ENCODE measurements around the gene CDH6.
A peak's percentile ranks its signal among the peaks of the same experiment; 100 is the strongest.

CDH6 gene

DNA sequence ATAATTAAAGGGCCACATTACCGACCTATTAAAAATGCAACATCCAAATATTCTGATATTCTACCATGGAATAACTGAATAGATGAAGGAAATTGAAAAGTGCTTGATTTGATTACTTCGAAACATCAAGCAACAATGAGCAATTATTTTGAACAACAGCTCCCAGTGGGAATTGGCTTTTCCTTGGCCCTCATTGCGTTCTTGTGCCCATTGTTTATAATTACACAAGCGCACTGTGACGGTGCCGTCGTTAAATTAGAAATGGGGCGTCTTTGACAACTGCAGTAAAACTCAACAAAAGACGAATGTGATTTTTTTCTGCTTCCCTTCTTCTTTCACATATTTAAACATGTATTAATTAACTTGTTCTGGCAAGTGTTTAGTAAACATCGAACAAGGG lies 61.6 kb downstream of the CDH6 start:
- DNase-seq: no peak

DNA sequence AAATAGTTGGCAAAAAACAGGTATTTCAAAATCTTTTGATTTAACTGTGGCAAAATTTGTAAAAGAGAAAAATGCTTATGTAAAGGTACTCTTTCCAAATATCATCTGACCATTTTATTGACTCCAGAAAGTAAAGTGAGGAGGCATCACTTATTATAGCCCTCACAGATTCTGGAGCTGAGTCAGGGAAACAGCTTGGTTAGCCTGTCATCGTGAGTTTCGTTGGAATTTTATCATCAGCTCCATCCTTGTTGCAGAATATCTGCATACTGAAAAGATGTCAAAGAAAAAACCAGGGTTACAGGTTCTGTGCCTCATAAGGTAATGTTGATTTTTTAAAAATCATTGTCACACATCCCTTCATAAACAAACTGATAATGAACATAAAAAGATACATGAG lies 74.8 kb downstream of the CDH6 start:
- no peak for DNase-seq

DNA sequence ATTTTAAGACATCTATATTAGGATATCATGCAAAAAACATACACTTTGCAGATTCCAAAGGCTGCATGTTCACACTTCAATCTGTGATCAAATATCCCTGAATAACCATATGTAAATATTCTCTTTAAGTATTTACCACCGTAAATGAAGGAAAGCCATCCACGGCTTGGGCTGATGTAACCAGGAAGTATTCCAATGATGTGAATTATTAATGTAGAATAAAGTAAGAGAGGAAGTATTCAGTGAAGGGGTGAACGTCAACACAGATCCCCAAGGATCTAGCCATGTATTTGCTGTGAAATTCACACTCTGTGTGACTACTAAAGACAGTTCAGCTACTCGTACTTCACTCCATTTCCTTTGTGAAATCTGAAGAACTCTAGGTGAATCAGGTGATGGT lies 75.2 kb downstream of the CDH6 start:
- no peak for DNase-seq

DNA sequence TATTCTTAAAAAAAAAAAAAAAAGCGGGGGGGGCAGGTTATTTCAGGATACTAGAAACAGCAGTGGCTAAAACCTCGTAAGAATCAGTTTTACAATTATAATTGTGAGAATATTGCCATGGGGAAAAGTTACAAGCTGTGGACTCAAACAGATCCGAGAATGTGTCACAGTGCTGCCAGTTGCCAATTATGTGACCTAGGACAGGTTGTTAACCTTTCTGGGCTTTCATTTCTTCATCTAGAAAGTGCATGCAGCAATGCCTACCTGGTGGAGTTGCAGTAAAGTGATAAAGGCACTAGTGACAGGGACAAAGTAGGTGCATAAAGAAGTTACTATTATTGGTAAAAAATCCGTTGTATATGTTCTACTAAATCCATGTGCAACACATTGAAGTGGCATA lies 75.8 kb downstream of the CDH6 start:
- DNase-seq: no peak

DNA sequence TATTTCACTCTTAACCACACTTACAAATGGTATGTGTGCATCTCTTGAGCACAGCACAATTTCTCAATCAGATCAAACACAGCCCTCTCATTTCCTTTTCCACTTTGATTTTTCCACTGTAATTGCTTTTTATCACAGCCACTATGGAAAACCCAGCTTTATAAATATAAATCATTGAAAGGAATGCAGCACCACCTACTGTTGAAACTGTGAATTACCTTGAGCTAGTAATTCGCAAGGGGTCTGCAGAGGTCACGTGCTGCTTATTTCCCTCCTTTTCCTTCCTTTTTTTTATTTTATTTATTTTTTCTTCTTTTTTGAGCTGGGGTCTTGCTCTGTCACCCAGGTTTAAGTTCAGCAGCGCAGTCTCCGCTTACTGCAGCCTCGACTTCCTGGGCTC lies 76.9 kb downstream of the CDH6 start:
- DNase-seq: peak; percentile 54

DNA sequence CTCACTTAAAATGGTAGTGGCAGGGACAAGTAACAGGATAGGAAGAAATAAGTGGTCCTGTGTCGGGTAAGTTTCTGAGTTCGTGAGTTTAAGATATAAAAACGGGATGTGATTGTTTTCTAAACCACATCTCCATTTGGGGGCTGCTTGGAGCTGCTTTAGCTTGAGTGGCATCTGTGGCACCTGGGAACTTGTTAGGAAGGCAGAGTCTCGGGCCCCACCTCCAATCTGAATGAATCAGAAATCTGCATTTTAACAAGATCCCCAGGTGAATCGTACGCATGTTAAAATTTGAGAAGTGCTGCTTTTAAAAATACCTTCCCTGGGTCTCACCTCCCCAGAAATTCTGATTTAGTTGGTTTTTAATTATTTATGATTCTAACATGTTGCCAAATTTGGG lies 78.1 kb downstream of the CDH6 start:
- no peak for DNase-seq

DNA sequence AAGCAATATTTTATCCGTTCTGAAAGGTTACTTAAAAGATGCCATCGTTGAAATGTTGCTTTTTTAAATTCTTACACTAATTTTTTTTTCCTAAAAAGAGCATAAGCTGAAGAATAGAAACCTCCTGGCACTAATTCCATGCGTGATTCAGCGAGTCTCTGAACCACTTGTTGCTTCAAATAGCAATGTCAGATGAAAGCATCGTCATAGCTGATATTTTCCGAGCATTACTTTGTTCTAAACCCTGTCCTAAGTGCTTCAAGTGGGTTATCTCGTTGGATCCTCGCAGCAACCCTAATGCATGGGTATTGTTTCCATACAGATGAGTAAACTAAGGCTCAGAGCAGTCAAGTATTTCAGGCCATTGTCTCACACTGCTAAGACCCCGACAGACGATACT lies 79.7 kb downstream of the CDH6 start:
- DNase-seq: no peak

DNA sequence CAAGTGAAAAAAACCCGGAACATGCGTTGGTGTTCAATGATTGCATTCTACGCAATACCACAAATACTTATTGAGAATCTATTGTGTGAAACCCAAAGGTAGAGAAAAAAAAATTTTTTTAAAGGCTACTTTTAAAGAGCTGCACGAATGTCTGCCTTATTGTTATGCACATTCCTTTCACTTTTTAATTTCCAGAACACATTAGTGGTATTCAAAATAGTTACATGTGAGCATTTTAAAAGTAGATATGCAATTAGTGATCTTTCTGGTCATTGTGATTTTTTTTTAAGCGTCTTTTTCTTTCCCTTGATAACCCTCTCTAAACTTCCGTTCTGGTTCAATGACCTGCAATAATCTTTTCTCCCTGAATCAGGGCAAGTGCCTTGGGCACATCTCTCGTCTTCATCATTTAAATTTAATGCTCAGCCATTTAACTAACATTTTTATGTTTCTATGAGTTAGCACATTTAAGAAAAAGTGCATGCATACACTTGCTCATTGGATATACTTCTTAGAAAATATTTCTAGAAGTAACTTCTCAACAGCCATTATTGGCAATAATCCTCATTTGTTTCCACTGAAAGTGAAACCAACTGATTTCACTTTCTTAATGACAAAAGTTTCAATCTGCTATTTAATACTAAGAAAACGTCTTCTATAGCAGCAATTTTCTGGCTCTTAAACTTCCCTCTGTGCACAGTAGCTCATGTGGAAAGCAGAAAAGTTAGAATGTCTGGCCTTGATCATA lies 80.3 kb downstream of the CDH6 start:
- DNase-seq: no peak

DNA sequence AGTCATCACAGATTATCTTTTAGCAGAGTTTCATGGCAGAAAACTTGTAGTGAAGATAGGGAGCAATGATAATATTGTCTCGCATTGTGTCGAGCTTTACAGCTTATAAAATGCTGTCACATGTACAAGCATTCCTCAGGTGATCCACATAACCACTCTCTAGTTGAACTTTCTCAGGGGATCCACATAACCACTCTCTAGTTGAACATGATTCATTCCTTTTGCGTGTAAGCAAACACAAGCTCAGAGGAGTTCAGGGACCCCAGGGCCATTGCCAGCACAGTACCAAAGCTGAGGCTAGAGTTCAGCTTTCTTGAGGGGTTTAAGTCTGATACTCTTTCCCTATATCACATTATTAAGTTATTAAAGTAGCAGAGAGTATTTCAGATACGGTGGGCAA lies 86.7 kb downstream of the CDH6 start:
- no peak for DNase-seq

DNA sequence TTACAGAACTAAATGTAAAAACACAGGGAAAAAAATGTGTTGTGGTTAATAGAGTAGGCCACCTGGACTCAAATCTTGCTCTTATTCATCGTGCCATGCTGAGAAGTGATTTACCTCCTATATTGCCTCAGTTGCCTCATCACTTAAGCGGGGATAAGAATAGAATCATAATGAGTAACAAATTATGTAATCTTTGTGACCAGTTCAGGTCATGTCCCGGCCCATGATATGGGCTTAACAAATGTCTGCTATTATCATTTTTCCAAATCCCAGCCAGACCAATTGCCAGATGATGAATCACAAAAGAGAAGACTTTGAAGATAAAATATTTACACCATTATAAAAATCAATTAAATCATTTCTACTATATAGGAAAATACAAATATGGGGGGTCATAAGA lies 89.8 kb downstream of the CDH6 start:
- DNase-seq: no peak

DNA sequence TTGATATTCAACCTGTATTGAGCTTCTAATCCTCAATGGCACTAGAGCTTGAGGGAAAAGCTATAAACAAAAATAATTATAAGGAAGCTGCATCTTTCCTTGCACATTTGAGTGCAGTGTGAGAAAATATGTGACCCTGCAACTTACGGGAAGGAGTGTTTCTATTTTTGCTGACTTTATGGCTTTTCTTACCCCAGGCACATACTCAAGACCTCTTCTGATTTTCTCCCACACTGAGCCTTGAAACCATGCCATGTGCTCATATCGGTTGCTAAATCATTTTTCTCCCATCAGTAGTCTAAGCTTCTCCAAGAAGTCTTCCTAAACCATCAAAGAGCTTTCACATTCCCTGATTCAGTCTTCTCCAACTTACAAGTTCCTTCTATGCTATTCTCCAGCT lies 91.5 kb downstream of the CDH6 start:
- no peak for DNase-seq

DNA sequence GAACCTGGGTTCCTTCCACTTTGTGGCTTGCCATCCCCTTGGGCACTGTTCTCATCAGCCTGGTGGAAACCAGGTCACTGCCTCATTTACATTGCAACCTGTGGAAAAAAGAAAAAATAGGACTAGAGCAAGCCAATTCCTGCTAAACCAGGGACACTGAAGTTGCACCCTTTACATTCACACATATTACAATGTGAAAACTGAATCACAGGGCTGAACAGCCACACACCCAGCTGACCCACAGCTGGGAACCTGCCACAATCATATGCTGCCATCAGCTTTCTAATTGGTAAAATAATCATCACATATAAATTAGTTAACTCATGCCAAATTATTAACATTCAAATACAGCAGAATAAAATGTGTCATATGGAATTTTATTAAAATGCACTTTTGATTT lies 94.5 kb downstream of the CDH6 start:
- DNase-seq: no peak

DNA sequence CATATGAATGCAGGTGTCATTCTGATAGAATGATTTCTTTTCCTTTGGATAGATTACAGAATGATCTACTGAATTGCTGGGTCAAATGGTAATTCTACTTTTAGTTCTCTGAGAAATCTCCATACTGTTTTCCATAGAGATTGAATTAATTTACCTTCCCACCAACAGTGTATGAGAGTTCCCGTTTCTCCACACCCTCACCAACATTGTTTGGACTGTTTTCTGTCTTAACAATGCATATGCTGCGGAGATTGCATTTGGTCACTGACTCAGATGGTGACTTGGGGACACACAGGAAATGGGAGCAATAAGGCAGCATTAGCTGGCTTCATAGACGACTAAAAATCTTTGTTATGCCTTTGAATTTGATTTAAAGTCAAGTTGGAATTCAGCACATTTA lies 95.9 kb downstream of the CDH6 start:
- DNase-seq: no peak

DNA sequence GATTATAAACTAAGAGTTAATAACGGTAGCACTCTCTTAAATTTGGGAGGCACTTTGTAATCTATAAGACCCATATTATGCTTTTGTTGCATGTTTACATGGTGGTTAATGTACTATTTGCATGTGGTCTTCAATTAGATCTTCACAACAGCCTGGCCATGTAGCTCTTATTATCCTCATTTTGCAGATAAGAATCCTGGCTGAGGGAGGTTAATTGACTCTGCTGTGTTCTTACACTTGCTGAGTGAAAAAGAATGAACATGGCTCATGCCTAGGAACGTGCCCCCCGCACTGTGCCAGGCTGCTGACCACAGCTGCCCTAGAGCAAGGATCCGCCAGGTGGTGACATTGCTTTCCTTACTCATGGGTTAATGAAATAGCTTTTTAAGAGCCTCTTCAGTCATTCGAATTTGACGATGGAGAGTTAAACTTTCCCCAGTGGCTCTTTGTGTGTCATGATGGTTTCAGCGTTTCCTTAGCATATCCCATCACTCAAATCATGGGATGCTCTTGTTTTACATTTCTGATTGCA lies 97.9 kb downstream of the CDH6 start:
- DNase-seq: no peak

DNA sequence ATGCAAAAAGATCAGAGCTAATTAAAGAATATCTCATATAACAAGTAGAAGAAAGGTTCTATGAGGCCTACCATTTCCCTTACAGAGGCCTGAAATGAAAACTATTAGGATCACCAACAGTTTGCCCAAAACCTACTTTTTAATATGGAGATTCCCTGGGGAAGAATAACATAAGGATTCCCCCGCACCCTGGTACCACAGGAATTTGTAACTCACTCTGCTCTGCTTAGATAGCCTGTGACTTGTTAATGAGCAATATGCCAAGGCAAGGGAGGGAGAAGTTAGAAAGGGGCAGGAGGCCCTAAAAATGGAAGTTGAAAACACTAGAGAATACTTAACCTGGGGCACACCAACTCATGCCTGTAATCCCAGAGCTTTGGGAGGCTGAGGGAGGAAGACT lies 107.0 kb downstream of the CDH6 start:
- no peak for DNase-seq

DNA sequence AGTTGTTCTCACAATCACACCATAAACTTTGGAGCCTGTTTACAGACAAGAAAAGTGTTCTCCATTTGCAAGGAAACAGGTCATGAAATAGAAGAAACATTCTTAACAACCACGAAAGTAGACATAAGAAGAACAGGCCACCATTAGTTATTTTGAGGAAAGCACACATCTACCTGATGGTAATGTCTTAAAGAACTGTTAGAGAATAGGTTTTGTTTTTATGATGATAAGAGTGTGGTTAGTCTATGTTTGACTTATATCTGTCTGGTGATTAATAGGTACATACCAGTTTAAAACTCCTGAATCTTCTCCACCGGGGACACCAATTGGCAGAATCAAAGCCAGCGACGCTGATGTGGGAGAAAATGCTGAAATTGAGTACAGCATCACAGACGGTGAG lies 108.3 kb downstream of the CDH6 start:
- no peak for DNase-seq

DNA sequence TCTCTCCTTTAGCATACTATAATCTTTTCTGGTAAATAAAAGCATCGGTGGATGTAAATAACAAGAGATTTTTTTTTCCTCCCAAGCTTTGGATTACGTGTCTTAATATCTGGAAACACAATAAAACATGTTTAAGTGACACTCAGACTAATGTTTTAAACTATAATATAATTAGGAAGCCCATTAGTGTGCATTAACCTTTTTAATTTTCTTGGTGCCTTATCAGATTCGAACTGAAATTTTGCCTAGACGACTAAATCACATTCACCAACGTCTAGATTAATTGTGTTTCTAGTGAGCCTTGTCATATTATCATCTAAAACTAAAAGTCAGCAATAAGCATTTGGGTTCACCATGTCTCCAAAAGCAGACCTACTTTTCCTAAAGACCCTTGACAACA lies 110.2 kb downstream of the CDH6 start:
- DNase-seq: no peak

DNA sequence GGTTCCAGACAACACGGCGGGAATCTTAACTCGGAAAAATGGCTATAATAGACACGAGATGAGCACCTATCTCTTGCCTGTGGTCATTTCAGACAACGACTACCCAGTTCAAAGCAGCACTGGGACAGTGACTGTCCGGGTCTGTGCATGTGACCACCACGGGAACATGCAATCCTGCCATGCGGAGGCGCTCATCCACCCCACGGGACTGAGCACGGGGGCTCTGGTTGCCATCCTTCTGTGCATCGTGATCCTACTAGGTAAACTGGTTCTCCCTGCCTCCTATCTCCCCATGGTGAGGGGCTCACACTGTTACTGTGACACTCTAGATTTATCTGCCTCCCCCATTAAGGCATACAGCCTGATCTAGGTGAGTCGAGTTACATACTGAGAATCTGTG lies 124.2 kb downstream of the CDH6 start:
- DNase-seq: no peak

DNA sequence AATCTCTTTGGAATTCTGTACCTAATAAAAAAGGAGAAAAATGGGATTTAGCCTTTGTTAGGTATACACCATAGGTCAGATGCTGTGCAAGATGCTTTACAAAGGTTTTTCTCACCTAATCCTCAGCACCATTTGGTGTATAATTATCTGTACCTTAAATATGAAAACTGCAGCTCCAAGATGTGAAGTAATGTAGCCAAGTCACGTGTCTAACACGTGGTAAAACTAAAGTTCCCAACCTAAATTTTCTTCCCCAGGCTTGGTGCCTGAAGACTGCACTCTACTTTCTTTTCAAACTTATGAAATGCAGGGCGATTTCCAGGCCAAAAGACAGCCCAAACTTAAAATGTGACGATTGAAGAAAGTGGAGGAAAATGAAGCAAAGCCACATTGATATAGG lies 125.8 kb downstream of the CDH6 start:
- no peak for DNase-seq

DNA sequence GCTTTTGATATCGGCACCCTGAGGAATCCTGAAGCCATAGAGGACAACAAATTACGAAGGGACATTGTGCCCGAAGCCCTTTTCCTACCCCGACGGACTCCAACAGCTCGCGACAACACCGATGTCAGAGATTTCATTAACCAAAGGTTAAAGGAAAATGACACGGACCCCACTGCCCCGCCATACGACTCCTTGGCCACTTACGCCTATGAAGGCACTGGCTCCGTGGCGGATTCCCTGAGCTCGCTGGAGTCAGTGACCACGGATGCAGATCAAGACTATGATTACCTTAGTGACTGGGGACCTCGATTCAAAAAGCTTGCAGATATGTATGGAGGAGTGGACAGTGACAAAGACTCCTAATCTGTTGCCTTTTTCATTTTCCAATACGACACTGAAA lies 129.5 kb downstream of the CDH6 start:
- DNase-seq: no peak

DNA sequence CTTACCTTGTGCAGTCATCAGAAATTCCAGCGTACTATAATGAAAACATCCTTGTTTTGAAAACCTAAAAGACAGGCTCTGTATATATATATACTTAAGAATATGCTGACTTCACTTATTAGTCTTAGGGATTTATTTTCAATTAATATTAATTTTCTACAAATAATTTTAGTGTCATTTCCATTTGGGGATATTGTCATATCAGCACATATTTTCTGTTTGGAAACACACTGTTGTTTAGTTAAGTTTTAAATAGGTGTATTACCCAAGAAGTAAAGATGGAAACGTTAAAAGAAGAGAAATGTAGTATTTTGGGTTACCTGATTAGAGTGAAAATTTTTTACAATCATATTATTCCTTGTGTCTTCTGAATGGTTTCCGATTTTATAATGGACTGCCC lies 131.4 kb downstream of the CDH6 start:
- no peak for DNase-seq

DNA sequence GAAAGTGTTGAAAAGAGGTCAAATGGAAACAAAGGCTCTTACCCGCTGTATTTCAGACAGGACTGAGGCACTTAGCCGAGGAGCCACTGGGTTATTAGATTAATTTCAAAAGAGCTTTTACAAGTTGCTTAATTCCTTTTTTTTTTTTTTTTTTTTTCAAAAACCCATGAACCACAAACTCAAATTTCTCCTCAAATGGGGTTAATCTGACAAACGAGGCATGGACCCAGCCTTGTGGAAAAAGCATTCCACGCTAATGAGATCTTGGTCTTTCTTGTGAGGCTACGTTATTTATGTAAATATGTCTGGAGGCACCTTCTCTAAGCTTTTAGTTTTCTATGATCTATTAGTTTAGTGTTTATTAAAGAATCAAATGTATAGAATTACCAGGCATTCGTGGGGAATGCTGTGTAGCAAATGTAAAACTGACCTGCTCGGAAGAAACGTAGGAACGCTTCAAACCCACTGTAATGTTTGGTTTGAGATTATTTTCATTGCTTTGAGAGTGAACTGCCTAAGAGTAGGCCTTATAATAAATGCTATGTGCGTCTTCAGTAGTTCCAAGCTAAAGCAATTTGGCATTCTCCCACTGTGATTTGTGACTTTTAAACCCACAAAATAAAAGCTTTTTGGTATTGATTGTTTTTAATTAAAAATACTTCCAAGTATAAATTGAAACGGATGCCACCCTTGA lies 134.7 kb downstream of the CDH6 start:
- DNase-seq: no peak

DNA sequence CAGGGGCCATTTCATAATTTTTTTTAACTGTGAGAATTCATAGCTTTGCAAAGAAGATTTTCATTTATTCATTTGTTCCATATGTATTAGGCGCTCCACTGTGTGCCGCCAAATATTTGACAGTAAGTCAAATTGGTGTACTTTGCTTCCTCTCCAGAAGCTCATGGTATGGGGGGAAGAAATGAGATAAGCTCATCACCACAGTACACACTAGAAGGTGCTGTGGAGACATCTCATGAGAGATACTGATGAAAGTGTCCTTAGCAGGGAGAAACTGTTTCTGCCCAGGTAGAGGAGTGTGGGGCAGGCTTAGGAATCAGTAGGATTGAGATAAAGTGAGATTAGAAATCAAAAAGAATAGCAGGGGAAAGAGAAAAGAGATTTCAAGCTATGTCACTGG lies 136.2 kb downstream of the CDH6 start:
- DNase-seq: no peak

DNA sequence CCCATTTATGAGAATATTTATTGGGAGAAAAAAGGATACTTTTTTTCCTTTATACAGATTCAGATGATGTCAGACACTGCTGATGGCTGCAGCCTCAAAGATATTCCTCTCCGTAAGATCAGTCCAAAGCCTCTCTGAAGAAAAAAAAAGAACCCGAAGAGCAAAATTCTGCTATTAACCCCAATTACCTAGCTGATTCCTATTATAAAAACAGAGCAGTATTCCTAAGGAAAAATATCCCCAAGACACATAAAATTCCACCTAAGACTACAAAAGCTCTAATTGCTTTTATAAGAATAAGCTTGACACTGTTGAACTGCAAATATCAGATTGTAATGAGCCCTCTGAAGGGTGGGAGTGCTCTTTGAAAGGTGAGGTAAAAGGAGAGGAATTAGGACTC lies 138.7 kb downstream of the CDH6 start:
- DNase-seq: no peak

DNA sequence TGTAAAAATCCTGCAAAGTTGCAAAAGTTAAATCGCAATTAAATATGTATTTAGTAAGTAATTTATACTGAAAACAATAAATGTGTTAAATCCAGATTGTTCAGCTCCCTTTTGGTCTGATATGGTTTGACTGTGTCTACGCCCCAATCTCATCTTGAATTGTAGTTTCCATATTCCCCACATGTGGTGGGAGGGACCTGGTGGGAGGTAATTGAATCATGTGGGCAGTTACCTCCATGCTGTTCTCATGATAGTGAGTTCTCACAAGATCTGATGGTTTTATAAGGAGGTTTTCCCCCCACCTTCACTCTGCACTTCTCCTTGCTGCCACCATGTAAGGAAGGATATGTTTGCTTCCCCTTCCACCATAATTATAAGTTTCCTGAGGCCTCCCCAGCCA lies 140.0 kb downstream of the CDH6 start:
- DNase-seq: no peak

All from hematopoietic multipotent progenitor cell treated with erythropoietin and hydrocortisone succinate and interleukin-3 and kit ligand, for 6 days (in vitro differentiated cells).